ENCODE measurements around the gene RND3. TPM values are rescaled to one million over a fixed set of nuclear protein-coding genes. Genes with fewer than 3 reads are reported as not detected.

RND3 gene
- polyA plus RNA-seq, 3 donors: not detected

DNA sequence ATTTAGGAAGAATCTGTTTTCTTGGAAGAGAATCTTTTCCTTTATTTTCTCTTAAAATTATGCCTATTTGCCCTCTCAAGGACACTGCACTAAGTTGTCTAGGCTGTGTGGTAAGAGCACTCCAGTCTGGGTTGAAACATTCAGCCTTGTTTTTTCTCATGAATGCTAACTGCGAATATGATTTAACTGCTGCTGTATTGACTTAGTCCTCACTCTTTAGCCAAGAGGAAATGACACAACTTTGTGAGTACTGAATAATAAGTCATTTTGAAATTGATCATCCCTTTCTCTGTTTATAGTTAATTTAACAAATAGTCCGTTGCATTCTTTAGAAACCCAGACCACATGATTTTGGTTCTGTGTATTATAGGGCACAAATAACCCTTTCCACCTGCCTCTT, 4.5 kb upstream of the RND3 start:
- Mint-ChIP-seq H3K27me3 (ENCODE audit: low read depth in 3 of 3) (peaks cover 15 to 27% (median 19%) of the 10 kb centered on the region in 3 donors), H3K4me3 (no peak overlapping the region), H3K27ac (no peak overlapping the region), H3K9me3 (no peaks in the 10 kb centered on the region), H3K4me1 (peaks cover 3% of the 10 kb centered on the region), H3K36me3 (no peaks in the 10 kb centered on the region)
- Histone ChIP-seq H3K4me2 (replicated peaks; ENCODE audit: extremely low read depth, low read length, poor library complexity, severe bottlenecking) (no peak overlapping the region), H3K4me1 (ENCODE audit: control insufficient read depth in 1 of 2, insufficient read depth in 2 of 2, low read length in 2 of 2) (no peaks in the 10 kb centered on the region), H2AFZ (ENCODE audit: insufficient read depth, low read depth, low read length, poor library complexity, severe bottlenecking) (no peak overlapping the region), H3K27ac (ENCODE audit: low read depth in 1 of 2, low read length in 2 of 2) (no peak overlapping the region), H3K9me3 (replicated peaks in 1 of 2; ENCODE audit: control insufficient read depth in 1 of 2, insufficient read depth in 1 of 2, low read length in 2 of 2) (no peaks in the 10 kb centered on the region), H3K9ac (ENCODE audit: insufficient read depth, low read length, poor library complexity, severe bottlenecking) (no peak overlapping the region), H3K4me3 (replicated peaks in 1 of 3; ENCODE audit: low read depth in 2 of 3, low read length in 3 of 3) (no peak overlapping the region), H4K20me1 (ENCODE audit: insufficient read depth, low read length) (no peaks in the 10 kb centered on the region), H3K79me2 (ENCODE audit: insufficient read depth, low read length) (no peaks in the 10 kb centered on the region), H3K36me3 (replicated peaks in 1 of 2; ENCODE audit: control insufficient read depth in 1 of 2, insufficient read depth in 2 of 2, low read length in 2 of 2) (no peaks in the 10 kb centered on the region), H3K27me3 (ENCODE audit: control insufficient read depth in 2 of 2, insufficient read depth in 2 of 2, low read length in 2 of 2) (peaks cover 6 to 17% of the 10 kb centered on the region in 2 donors)
- DNase-seq: no peak
- TF ChIP-seq, protein P1, sequence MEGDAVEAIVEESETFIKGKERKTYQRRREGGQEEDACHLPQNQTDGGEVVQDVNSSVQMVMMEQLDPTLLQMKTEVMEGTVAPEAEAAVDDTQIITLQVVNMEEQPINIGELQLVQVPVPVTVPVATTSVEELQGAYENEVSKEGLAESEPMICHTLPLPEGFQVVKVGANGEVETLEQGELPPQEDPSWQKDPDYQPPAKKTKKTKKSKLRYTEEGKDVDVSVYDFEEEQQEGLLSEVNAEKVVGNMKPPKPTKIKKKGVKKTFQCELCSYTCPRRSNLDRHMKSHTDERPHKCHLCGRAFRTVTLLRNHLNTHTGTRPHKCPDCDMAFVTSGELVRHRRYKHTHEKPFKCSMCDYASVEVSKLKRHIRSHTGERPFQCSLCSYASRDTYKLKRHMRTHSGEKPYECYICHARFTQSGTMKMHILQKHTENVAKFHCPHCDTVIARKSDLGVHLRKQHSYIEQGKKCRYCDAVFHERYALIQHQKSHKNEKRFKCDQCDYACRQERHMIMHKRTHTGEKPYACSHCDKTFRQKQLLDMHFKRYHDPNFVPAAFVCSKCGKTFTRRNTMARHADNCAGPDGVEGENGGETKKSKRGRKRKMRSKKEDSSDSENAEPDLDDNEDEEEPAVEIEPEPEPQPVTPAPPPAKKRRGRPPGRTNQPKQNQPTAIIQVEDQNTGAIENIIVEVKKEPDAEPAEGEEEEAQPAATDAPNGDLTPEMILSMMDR (IDR thresholded peaks at IDR 0.05): no peak
- WGBS (ENCODE audit: insufficient coverage): no CpG with 5 or more reads among the region's 2 CpGs
- intact Hi-C loops (cut with micrococcal nuclease): no loop called here

DNA sequence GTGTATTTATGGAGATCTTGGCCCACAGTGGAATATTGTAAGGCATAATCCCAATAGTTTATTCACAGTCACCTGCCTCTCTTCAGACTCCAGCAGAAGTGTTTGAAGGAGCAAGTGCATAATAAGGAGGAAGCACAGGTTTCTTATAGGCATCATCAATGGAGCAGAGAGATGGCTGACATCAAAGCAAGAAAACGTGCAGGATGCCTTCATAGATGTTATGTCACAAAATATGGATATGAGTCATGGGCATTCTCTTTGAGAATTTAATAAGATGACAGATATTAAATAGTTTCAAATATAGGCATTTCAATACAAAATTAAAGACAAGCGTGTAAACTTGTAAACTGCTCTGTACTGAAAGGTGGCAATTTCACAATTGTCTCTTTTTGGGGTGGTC, 4.0 kb upstream of the RND3 start:
- Histone ChIP-seq H3K27ac (ENCODE audit: low read depth in 1 of 2, low read length in 2 of 2) (no peak overlapping the region), H3K27me3 (ENCODE audit: control insufficient read depth in 2 of 2, insufficient read depth in 2 of 2, low read length in 2 of 2) (peaks cover 6 to 22% of the 10 kb centered on the region in 2 donors), H3K79me2 (ENCODE audit: insufficient read depth, low read length) (no peaks in the 10 kb centered on the region), H3K36me3 (replicated peaks in 1 of 2; ENCODE audit: control insufficient read depth in 1 of 2, insufficient read depth in 2 of 2, low read length in 2 of 2) (no peaks in the 10 kb centered on the region), H4K20me1 (ENCODE audit: insufficient read depth, low read length) (no peaks in the 10 kb centered on the region), H3K4me2 (replicated peaks; ENCODE audit: extremely low read depth, low read length, poor library complexity, severe bottlenecking) (no peak overlapping the region), H2AFZ (ENCODE audit: insufficient read depth, low read depth, low read length, poor library complexity, severe bottlenecking) (no peak overlapping the region), H3K9ac (ENCODE audit: insufficient read depth, low read length, poor library complexity, severe bottlenecking) (no peak overlapping the region), H3K9me3 (replicated peaks in 1 of 2; ENCODE audit: control insufficient read depth in 1 of 2, insufficient read depth in 1 of 2, low read length in 2 of 2) (peaks cover under 1 to 3% of the 10 kb centered on the region in 2 donors), H3K4me1 (ENCODE audit: control insufficient read depth in 1 of 2, insufficient read depth in 2 of 2, low read length in 2 of 2) (no peaks in the 10 kb centered on the region), H3K4me3 (replicated peaks in 1 of 3; ENCODE audit: low read depth in 2 of 3, low read length in 3 of 3) (no peak overlapping the region)
- DNase-seq: no peak
- Mint-ChIP-seq H3K36me3 (peaks cover 0 to 2% of the 10 kb centered on the region in 2 donors), H3K9me3 (peaks cover 0 to 5% (median 0%) of the 10 kb centered on the region in 7 donors), H3K27ac (no peak overlapping the region), H3K4me3 (no peak overlapping the region), H3K27me3 (ENCODE audit: low read depth in 3 of 3) (peaks cover 20 to 32% (median 24%) of the 10 kb centered on the region in 3 donors), H3K4me1 (peaks cover 8% of the 10 kb centered on the region)
- TF ChIP-seq, protein P1 (IDR thresholded peaks at IDR 0.05): no peak
- no CpG with 5 or more reads among the region's 2 CpGs for WGBS (ENCODE audit: insufficient coverage)
- intact Hi-C loops (cut with micrococcal nuclease): no loop called here
